Stimulated activated CD8-positive, alpha-beta memory T cell treated with anti-CD3 and anti-CD28 coated beads, Interleukin-7, amount 100 ng/mL, for 48 hours (primary cell): ENCODE data around the gene AGMO.
"Not testable (repeated sequence)": the region's sequence is repeated elsewhere in the genome, so short reads cannot be mapped to it uniquely, and the experiment has no call there.

Experiments
- DNase-seq, 2 donors: peaks; one replicate each; pipeline ENCODE4 v3.0.0-alpha.2; 2020; ENCODE audit warnings: low read depth in 1 of 2; ENCODE audit errors: extremely low read depth in 1 of 2

Gene AGMO

DNA sequence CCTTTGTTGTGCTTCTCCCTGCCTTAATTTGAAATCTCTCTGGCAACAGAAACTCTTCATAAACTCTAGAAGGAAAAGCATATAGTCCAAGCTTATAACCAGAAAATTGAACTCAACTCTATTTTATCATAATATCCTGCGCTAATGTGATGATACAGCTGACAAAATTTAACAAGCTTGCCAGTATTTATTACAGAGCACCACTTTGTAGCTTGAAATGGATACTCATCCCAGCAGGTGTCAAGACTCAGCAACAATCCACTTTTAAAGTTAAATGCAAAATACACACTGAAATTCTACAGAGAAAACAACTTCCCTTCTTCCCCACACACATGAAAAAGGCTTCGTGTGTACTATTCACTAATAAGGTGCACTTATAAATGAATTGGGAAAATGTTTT is 228.9 kb downstream of the AGMO start:
- DNase-seq = no peak

DNA sequence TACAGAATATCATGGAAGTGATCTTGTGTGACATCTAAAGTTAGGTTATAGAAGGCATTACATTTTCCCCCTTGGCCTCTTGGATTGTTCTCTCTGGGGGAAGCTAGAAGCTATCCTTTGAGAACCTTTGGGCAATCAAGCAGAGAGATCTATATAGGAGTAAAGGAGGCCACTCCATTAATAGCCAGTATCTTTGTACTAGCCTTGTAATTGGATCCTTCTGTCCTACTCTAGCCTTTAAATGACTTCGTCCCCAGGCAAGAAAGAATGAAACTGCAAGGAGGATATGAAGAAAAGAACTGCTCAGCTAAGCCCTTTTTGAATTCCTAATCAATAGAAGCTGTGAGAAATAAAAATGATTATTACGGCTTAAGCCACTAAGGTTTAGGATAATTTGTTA is 230.9 kb downstream of the AGMO start:
- DNase-seq = no peak

DNA sequence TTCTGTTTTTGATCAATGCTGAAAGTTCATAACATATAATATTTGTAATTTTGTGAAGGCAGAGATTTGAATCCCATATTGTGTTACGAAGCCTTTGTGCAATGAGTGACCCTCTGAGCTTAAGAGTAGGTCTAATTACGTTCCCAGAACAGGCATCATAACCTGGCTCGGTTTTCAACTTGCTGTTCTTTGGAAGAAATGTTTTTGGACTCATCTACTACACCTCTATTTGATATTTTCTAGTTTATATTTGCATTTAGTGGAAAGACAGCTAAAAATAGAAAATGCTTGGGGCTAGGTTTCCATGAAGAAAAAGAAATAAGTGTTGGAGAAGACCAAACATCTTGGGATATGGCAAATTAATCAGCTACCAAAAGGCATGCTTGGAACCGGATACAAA is 234.8 kb downstream of the AGMO start:
- DNase-seq = no peak

DNA sequence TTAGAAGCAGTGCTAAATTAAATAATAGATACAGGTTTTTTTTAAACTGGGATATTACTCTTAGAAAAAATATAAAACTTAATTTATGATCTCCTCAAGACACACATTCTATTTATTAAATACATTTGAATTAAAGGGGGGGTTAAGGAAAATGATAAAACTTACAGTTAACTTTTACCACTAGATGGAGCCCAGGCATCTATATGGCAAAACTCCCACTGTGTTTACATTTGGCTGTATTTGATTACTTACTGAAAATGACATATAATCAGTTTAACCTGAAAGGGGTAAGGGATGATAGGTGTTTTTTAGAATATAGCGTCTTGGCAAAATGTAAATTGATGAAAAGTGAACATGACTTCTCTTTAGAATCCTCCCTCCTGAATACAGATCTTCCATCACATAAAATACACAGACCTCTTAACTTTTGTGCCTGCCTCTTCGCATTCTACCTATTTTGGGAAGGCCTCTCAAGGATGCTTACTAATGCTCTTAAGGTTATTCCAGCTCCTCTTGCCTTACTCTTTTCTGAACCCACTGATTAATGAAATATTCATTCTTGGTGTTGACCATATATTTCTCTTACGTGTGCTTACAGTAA is 235.7 kb downstream of the AGMO start:
- no peak for DNase-seq

DNA sequence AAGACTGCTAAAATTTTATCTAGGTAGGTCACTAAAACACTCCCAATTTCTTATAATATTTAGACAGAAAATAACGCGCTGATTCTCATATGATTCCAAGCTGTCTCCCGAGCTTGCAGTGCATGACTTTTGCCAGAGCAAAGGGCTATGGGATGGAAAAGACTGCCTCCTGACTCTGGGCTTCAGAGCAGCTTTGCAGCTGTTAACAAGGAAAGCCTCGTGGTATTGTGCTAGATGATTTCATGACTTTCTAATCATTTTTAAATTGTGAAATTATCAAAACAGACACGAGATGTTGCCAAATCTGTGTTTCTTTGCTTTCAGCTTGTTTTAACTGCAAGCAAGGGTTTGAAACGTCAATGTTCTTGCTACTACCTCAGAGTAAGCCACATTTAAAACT is 238.3 kb downstream of the AGMO start:
- DNase-seq = no peak

DNA sequence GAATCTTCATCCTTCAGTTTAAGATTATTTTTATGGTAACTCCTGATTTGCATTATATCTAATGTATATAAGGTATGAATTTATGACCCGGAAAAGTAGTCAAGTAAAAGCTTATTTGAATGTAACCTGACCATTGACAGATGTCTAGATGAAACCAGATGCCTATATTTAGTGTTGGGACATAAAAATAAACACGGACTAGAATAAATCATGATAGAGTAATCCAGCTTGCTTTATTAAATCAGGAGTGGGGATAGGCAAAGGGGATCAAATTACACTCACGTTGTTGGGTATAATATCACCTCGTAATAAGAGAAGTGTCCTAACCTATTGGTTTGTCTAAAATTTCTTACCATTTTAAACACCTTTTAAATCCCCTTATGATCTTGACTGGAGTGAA is 244.6 kb downstream of the AGMO start:
- no peak for DNase-seq

DNA sequence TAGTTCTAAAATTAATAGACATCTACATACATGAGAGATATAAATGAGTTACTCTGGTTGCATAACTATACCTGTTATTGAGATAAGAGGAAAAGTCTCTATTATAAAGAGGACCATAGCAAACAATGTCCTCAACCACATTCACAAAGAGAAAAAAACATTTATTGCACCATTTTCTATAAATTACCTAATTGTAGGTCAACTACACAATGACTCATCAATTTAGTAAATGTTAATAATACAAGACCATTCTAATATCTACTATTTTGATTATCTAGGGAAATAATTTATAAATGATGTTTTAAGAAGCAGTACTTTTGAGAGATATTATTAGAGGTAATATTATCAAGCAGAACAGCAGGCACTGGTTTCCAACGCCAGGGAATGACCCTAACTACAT is 246.1 kb downstream of the AGMO start:
- no peak for DNase-seq

DNA sequence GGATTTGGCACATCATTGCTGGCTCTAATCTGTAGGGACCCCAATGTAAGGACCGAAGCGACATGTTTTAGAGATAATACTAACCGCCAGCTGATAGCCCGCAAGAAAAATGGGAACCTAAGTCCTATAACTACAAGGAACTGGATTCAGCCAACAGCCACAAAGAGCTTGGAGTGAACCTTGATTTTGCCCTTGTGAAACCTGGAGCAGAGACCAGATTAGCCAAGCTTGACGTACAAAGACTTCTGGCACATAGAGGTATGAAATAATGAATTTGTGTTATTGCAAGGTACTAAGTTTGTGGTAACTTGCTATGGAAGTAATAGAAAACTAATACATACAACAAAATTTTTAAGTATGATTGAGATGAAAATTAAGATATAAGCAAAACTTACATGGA is 246.9 kb downstream of the AGMO start:
- no peak for DNase-seq

DNA sequence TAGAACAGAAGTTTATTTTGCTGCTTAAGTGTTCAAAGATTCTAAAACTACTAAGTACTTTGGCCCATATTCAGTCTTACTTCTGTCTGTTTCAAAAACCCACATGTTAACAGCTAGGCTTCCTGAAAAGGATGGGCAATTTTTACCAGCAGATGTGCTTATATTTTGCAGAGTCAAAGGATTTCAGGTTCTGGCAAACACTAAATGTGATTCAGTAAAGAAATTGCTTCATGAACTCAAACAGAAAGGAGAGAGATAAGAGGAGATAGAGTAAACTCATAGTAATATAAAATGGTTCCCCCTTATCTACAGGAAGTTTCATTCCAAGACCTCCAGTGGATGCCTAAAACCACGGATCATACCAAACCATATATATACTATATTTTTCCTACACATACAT is 248.5 kb downstream of the AGMO start:
- no peak for DNase-seq

DNA sequence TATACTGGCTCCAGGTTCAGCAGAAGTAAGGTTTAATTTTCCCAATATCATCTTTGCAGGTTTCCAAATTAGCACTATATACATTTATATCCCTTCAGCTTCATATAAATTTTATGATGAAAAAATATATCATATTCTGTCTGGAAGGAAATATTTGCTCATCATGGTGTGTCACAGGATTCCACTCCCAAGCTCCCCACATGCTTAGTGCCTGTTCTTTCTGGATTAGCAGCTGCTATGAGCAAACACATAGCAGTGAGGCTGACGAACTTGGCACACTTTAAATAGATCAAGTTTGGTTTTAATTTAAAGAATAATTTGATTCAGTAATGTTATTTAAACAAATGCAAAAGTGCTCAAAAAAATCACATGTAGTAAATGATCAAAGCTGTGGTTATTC is 251.9 kb downstream of the AGMO start:
- DNase-seq = no peak

DNA sequence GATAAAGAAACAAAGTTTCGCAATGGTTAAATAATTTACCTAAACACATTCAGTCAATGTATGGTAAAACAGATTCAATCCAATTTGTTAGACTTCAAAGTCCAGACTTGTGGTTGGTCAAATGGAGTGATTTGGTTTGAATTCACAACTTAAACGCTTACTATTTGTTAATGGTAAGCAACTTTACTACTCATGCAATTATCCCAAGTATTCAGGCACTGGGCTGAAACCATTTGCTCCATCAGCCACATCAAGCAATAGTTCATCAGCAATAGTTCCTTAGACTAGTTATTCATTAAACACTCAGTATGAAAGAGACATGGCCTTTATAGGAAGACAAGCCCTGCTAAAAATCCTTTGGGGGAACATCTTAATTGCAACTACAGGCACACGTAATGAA is 253.0 kb downstream of the AGMO start:
- DNase-seq = no peak

DNA sequence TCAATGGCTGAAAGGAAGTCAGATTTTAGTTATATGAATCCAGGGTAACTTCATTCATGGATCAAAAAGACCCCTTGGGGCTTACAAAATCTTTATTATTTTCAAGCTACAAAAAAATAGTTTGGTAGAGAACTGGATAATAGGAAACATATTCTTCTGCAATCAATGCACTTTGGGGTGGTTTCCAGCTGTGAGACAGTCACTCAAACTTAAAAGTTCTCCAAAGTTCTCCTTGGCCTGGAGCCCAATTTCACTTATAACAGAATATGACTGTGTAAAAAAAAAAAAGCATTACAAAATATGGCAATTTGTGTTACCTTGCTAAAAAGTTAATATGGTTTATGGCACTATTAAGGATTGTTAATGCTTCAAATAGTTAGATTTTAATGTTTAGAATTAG is 255.5 kb downstream of the AGMO start:
- no peak for DNase-seq

DNA sequence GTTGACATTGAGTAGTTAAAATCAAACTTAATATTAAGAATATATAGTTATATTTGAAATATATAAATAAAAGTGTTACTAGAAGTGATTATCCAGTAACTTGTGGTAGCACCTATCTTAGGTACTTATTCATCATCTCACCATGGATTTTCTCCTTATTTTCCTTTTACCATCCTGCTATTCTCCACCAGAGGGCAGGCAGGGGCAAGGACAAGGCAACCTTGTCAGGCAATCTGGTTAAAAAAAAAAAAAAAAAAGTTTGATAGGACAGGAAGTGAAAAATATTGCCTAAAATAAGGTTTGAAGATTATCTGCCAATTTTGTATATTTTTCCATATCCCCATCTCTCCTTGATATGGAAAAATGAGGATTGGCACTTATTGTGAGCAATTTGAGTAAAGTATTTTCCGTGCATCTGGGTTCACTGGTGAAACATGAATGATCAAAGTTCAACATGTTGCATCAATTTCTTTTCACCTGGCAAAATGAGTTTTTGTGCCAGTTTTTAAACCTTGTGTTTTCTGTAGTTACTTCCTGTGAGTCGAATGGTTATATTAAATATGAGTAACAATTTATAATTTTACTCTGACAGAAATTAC is 256.7 kb downstream of the AGMO start:
- DNase-seq = no peak

DNA sequence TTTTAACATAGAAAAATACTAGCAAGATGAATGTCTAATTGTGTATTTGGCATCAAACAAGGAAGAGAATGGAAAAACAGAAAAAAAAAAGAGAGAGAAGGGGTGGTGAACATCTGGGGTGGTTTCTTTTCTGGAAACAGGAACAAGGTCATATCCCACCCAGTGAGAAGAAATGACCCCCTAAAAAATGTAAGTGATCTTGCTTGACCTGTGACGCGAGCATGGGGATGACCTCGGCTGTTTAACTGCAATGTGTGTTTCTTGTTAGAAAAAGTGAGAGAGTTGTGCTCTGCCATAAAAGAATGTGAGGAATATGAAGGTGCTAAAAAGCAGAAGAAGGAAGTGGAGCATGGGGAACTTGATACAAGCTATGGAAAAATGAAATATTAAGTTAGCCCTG is 258.5 kb downstream of the AGMO start:
- no peak for DNase-seq

DNA sequence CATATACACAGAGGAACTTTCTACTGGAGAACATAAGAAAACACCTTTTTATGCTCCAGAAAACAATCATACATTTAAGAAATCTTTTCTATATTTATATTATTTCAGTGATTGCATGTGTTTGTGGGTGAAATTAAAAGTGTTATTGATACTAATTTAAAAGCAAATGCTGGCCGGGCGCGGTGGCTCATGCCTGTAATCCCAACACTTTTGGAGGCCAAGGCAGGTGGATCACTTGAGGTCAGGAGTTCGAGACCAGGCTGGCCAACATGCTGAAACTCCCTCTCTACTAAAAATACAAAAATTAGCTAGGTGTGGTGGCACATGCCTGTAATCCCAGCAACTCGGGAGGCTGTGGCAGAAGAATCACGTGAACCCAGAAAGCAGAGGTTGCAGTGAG is 260.8 kb downstream of the AGMO start:
- DNase-seq = not testable (repeated sequence)

DNA sequence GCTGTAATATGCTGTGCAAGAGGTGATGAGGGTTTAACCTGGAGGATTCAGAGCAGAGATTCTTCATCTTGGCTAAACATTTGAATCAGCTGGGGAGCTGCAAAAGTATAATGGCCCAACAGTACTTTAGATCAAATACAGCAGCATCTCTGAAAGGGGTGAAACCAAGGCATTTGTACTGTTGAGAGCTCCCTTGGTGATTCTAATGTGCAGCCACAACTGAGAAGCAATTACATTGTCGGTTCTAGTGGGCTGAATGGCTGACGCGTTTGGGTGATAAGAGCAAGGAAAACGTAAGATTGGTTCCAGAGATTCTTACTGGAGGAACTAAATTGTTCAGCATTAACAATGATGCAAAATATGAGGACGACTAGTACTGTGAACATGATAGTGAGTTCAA is 269.7 kb downstream of the AGMO start:
- no peak for DNase-seq

DNA sequence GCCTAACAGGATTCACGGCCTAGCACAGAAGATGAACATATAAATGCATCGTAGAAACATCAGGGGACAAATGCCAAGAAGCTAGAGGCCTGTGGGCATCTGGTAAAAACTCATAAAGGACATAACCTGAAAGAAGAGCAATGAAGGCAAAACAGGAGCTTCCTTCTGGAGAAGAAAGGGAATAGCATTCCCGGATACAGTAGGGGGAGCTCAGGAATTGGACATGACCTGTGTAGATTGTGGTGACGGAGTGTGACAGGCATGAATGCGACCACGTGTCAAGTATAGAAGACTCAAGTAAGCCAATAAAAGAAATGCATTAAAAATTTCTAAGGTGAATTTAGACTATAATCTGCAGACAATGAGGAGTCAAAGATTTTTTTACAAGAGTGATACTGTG is 270.1 kb downstream of the AGMO start:
- DNase-seq = no peak

DNA sequence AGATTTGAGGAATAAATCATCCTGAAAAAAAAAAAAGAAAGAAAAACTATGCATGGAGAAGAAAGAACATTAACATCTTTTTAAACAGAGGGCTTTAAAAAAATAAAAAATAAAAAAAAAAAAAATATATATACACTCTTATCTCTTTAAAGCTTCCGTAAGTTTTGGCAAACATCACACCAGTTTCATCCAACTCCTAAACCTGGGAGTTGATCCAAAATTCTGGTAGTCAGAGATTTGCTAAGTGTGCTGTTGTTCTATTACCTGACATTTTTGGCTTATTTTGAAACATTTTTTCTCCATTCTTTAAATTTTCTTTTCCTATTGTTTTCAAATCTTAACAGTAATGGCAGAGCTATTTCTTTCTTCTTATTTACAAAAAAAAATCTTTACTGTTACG is 273.1 kb downstream of the AGMO start:
- DNase-seq = no peak

DNA sequence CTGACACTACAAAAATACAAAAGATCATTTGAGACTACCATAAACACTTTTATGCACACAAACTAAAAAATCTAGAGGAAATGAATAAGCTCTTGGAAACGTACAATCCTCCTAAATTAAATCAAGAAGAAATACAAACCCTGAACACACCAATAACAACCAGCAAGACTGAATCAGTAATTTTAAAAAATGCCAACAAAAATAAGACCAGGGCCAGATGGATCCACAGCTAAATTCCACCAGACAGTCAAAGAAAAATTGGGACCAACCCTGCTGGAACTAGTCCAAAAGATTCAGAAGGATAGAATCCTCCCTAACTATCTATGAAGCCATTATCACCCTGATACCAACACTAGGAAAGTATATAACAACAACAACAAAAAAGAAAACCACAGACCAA is 277.4 kb downstream of the AGMO start:
- no peak for DNase-seq

DNA sequence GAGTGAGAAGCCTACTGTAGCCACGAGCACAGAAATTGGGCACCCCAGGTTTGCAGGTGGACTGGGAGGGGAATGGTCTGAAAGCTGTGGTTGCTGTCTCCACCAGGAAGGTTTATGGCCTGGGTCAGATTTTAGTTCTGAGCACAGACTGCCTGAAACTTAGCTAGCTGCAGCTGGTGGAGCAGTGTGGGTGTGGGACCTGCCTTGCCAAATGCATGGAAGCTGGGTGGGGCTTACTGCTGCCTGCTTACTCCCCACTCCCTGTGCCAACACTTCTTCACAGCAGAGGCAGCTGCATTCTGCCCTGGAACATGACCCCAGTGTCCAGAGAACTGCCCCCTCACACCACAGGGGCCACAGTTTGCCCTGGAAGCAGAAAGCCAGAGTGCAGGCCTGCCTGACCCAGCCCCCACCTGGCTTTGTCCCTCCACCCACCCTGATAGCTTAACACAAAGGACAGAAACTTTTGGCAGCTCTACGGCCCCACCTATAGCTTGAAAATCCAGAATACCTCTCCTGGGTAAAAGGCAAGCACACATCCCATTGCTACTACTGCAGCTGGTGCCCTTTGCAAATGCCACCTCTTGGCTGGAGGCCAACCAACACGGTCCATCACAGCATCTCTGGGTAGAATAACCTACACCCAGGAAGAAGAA is 281.6 kb downstream of the AGMO start:
- no peak for DNase-seq

DNA sequence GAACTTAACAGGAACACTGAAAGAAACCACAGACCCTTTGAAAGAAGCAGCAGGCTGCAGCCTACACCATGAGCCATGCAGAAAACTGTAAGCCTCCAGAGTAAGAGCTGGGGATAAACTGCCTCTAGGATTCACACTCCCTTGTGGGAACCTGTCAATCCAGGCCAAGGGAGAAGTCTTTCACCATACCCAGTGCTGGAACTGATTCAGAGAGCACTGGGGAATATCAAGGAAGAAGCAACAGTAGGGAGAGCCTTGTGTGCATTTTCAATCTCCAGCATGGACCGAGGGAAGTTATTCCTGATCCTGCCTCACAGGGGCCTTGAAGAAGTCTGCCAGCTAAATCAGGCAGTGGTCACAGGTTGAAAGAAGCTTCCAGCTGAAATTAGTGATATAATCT is 282.2 kb downstream of the AGMO start:
- DNase-seq = no peak

DNA sequence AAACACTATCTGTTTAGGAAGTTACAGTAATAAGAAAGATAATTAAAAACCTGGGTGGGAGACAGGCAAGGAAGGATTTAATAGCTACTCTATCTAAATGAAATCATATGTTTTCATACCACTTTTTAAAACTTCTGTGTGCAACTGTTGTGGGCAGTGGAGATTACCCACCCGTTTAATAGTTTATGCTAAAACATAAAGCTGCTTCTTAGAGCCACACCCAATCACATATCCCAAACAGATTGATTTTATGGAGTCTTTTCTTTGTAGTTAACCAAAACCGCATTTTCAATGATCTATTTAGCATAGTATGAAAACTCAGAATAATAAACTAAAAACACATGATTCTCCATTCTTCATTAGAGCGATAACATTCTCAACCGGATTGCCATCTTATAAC is 304.1 kb downstream of the AGMO start:
- no peak for DNase-seq

DNA sequence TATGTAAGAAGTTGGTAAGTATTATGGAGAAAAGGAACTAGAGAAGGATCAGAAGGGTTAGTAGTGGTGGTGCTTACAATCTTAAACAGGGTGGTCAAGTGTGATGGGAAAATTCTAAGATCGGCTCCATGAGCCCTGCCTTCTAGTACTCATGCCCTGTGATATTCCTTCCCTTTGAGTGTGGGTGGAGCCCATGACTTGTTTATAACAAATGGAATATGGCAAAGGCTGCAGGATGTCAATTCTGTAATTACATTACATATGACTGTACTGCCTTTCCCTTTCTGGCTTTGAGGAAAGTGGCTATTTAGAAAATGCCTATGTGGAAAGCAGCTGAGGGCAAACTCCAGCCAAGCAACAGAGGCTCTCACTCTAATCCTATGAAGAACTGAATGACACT is 309.6 kb downstream of the AGMO start:
- DNase-seq = no peak
